Esophagus squamous epithelium (tissue), 5 donors: ENCODE data around the gene NELFCD. TPM values are rescaled to one million over a fixed set of nuclear protein-coding genes. Genes with fewer than 3 reads are reported as not detected.
A peak's percentile ranks its signal among the peaks of the same experiment; 100 is the strongest.
"Not testable (repeated sequence)": the region's sequence is repeated elsewhere in the genome, so short reads cannot be mapped to it uniquely, and the experiment has no call there.

Experiments
- DNase-seq: peaks from one replicate; lab custom pipeline; 2025; lab: John Stamatoyannopoulos, UW
- H3K27ac ChIP-seq, 4 donors: fragments of 200-600 bp; sonication (generic); one replicate each; pipeline ENCODE4 v1.5.1; 2016 to 2019; ENCODE audit warnings: mild to moderate bottlenecking in 1 of 4
- H3K27me3 ChIP-seq, 4 donors: fragments of 200-600 bp; sonication (generic); 1 replicate in 3 of 4; 2 replicates in 1 of 4; pipeline versions ENCODE4 v1.5.1 to v1.6.0; 2017 to 2021; ENCODE audit warnings: antibody characterized with exemption in 1 of 4
- H3K36me3 ChIP-seq, 3 donors: fragments of 200-600 bp; sonication (generic); one replicate each; pipeline ENCODE4 v1.5.1; 2016 to 2019
- H3K4me1 ChIP-seq, 3 donors: fragments of 200-600 bp; sonication (generic); one replicate each; pipeline ENCODE4 v1.5.1; 2017 to 2019
- H3K4me3 ChIP-seq, 4 donors: fragments of 200-600 bp; sonication (generic); 1 replicate in 3 of 4; 2 replicates in 1 of 4; pipeline ENCODE4 v1.5.1; 2016 to 2019; ENCODE audit warnings: mild to moderate bottlenecking in 2 of 4, moderate library complexity in 1 of 4
- H3K9me3 ChIP-seq, 3 donors: fragments of 200-600 bp; sonication (generic); one replicate each; pipeline ENCODE4 v1.5.1; 2016 to 2019
- CTCF ChIP-seq, 6 experiments: fragments of 450-650 bp in 4 of 6; fragments of 200-600 bp in 2 of 6; sonication (generic) in 2 of 6; IDR thresholded peaks; one replicate each; pipeline ENCODE4 v1.5.1; 2016 to 2019; ENCODE audit warnings: antibody characterized with exemption in 6 of 6, mild to moderate bottlenecking in 4 of 6, moderate library complexity in 4 of 6
- POLR2A ChIP-seq, 4 donors: fragments of 450-650 bp; IDR thresholded peaks; one replicate each; pipeline ENCODE4 v1.6.1; 2017; ENCODE audit warnings: antibody characterized with exemption in 4 of 4, mild to moderate bottlenecking in 4 of 4, moderate library complexity in 3 of 4
- WGBS, 2 donors: methylation state at CpG; one replicate each; pipeline ENCODE4 v1.1.5; 2018; 5-methylcytosine and 5-hydroxymethylcytosine counted together
- intact Hi-C: fragments of 100-400 bp; cut with DNase I; formaldehyde crosslinking; loops from one replicate; pipeline ENCODE4 v1.15.0; 2022
- total RNA-seq, 4 donors: library from RNA; depleted of rRNA; stranded (reverse); fragments of >200 nt; gene quantifications; one replicate each; pipeline ENCODE4 v1.1.0, GENCODE V29; 2016
- donor health status: DM: yes; HTN: yes; CAD: no.

NELFCD gene
- total RNA-seq, 4 donors from 2014 or later: 40.5 to 64.3 (median 49.9) TPM

DNA sequence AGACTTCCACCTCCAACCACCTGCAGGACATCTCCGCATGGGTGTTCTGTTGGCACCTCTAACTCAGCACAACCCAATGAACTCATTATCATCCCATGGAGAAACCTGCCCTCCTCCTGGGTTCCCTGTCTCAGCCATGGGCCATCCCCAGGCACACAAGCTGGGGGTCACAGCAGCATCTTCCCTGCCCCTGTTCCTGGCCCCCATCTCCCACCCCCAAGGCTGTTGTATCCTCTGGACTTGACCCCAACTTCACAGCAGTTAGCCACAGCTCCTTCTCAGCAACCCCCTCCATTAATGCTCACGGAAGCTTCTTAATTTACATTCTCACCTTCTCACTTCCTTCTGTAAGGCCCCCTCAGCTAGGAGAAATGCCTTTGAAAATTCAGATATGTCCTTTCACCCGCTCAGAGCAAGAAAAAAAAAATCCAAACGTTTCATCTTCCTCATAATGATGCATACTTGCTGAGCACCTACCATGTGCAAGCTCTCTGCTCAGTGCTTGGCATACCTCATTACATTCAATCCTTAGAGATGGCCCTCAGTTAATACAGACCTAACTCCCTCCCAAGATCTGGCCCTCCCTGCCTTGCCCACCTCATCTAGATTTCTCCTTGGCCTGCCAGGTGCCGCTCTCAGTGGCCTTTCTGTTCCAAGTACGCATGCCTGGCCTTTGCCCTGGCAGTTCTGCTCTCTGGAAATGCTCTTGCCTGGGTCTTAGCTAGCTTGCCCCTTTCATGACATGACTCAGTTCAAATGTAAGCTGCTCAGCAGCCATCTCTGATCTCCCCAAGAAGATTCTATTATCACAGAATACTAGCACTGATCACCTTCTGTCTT lies 2.5 kb upstream of the NELFCD start:
- Histone ChIP-seq H3K27me3 (no peaks in the 10 kb centered on the region), H3K27ac (no peak overlapping the region), H3K36me3 (no peaks in the 10 kb centered on the region), H3K9me3 (no peaks in the 10 kb centered on the region), H3K4me3 (no peak overlapping the region), H3K4me1 (peaks cover 10 to 24% (median 16%) of the 10 kb centered on the region in 3 donors)
- intact Hi-C loops: no loop called here
- TF ChIP-seq CTCF (IDR thresholded peaks at IDR 0.05) (no peak), POLR2A (IDR thresholded peaks at IDR 0.05) (no peak)
- whole genome bisulfite sequencing, 2 donors: 66 to 79% methylated on average over 5 to 6 of the region's 6 CpGs
- DNase-seq: no peak

DNA sequence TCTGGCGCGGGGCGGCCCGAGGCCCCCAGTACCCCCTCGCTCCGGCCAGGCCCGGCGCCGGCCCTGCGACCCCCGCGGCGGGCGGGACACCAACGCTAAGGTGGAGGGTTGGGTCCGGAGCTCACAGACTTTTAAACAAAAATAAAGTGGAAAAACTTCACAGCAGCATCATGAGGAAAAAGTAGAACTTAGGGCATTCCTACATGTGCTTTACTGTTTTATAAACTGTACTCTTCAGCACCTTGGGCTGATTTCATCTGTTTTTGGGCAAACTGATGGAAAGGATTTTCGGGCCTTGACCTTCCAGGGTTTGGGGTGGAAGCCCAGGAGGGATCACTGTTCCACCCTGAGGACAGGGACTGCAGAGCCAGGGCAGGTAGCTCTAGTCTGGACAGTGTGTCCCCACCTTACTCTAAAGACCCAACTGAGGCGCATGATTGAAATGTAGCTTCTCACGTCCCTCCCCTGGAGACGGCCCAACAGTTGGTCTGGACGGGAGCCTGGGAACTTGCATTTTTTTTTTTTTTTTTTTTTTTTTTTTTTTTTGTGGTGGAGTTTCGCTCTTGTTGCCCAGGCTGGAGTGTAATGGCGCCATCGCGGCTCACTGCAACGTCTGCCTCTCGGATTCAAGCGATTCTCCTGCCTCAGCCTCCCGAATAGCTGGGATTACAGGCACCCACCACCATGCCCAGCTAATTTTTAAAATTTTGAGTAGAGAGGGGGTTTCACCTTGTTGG lies 740 bp downstream of the NELFCD start:
- intact Hi-C loops: no loop called here
- Histone ChIP-seq H3K4me1 (peaks cover 21 to 47% (median 22%) of the 10 kb centered on the region in 3 donors), H3K9me3 (no peaks in the 10 kb centered on the region), H3K27ac (peak overlapping the region; percentile 79 to 93 (median 92)), H3K36me3 (peaks cover 0 to 14% (median 0%) of the 10 kb centered on the region in 3 donors), H3K27me3 (no peaks in the 10 kb centered on the region), H3K4me3 (peak overlapping the region; percentile 54 to 92 (median 73))
- TF ChIP-seq POLR2A (IDR thresholded peaks at IDR 0.05) (no peak), CTCF (IDR thresholded peaks at IDR 0.05) (no peak)
- no peak for DNase-seq
- WGBS, 2 donors: 36% methylated on average over 7 to 13 of the region's 29 CpGs

DNA sequence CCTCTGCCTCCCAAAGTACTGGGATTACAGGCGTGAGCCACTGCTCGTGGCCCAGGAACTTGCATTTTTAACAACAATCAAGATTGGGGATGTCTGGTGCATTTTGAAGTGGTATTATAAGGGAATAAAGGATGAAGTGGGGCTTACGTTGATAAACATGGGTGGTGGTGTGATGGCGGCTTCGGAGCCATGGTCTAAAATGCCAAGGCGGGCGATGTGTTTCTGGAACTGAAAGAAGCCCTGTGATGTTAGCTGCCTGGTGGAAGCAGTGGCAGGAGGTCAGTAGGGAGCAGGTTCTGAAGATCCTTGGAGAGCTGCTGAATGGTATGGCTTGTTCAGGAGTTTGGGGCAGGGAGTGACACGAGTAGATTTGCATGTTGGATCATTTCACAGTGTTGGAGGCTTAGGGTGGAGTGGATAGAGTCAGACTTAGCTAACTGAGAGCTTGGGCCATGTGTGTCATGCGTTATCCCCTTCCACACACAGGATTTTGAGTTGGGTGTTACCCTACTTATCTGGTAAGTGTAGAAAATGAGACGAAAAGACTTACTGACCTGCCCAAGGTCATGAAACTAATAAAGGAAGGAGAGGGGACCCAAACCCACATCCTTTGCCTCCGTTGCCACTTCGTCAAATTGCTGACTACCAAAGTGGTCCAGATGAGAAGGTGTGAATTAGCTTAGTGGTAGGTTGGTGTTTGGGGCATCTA lies 1.5 kb downstream of the NELFCD start:
- no peak for DNase-seq
- peaks cover 21 to 47% (median 22%) of the 10 kb centered on the region in 3 donors for H3K4me1 ChIP-seq
- no peaks in the 10 kb centered on the region for H3K27me3 ChIP-seq
- 76 to 78% methylated on average over 12 of the region's 12 CpGs for WGBS, 2 donors
- intact Hi-C loops: no loop called here
- no peaks in the 10 kb centered on the region for H3K9me3 ChIP-seq
- peak overlapping the region; percentile 54 to 92 (median 73) for H3K4me3 ChIP-seq
- no peak for TF ChIP-seq POLR2A (IDR thresholded peaks at IDR 0.05)
- TF ChIP-seq CTCF (IDR thresholded peaks at IDR 0.05): no peak
- H3K36me3 ChIP-seq: peaks cover 0 to 21% (median 0%) of the 10 kb centered on the region in 3 donors
- H3K27ac ChIP-seq: peak overlapping the region in 3 of 4 donors; percentile 2 to 92 (median 79)

DNA sequence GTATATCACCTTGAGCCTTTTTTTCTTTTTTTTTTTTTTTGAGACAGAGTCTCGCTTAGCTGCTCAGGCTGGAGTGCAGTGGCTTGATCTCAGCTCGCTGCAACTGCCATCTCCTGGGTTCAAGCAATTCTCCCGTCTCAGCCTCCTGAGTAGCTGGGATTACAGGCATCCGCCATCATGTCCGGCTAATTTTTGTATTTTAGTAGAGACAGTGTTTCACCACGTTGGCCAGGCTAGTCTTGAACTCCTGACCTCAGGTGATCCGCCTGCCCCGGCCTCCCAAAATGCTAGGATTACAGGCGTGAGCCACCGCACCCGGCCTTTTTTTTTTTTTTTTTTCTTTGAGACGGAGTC lies 2.0 kb downstream of the NELFCD start:
- H3K27ac ChIP-seq, intact Hi-C loops, DNase-seq, H3K9me3 ChIP-seq, H3K4me3 ChIP-seq, H3K27me3 ChIP-seq: not testable (repeated sequence)
- H3K36me3 ChIP-seq: peaks cover 0 to 27% (median 5%) of the 10 kb centered on the region in 3 donors
- WGBS, 2 donors: 89 to 97% methylated on average over 8 to 12 of the region's 12 CpGs
- peaks cover 21 to 47% (median 22%) of the 10 kb centered on the region in 3 donors for H3K4me1 ChIP-seq

GRCh38 chr20:58984691-58985090 lies 3.6 kb downstream of the NELFCD start:
- Histone ChIP-seq H3K27me3 (no peaks in the 10 kb centered on the region), H3K27ac (no peak overlapping the region), H3K9me3 (no peaks in the 10 kb centered on the region), H3K4me1 (peaks cover 21 to 47% (median 22%) of the 10 kb centered on the region in 3 donors), H3K36me3 (peaks cover 6 to 43% (median 18%) of the 10 kb centered on the region in 3 donors), H3K4me3 (no peak overlapping the region)
- WGBS, 2 donors: 77 to 83% methylated on average over 6 of the region's 6 CpGs
- intact Hi-C loops: no loop called here
- no peak for TF ChIP-seq CTCF (IDR thresholded peaks at IDR 0.05)
- no peak for TF ChIP-seq POLR2A (IDR thresholded peaks at IDR 0.05)
- no peak for DNase-seq
